ENCODE measurements around the gene TMEM35B.

TMEM35B gene

GRCh38 chr1:34984435-34984792 is 733 bp downstream of the TMEM35B start:
- H3K36me3 ChIP-seq (ENCODE audit: insufficient read depth, low read length): peaks cover 11% of the 10 kb centered on the region
- peak overlapping the region; percentile 100 for H2AFZ ChIP-seq (ENCODE audit: low read depth, low read length)
- H3K9ac ChIP-seq (ENCODE audit: low read depth, low read length): peak overlapping the region; percentile 80

GRCh38 chr1:34983700-34984355 is 1.3 kb downstream of the TMEM35B start:
- H3K4me2 ChIP-seq (ENCODE audit: insufficient read depth, low read length): peak overlapping the region; percentile 71
- H3K9ac ChIP-seq (ENCODE audit: low read depth, low read length): peak overlapping the region; percentile 80
- peak overlapping the region; percentile 56 to 94; a peak in 3 of 4 replicates for H3K4me3 ChIP-seq (ENCODE audit: low read depth in 1 of 2, low read length in 2 of 2)
- ATAC-seq (ENCODE audit: insufficient read depth, low read depth) (no peak), DNase-seq (no peak)
- no peaks in the 10 kb centered on the region for H3K27me3 ChIP-seq (ENCODE audit: insufficient read depth, low read length, poor library complexity)
- peaks cover 26% of the 10 kb centered on the region for H3K79me2 ChIP-seq (ENCODE audit: insufficient read depth, low read length)
- peaks cover 11% of the 10 kb centered on the region for H3K36me3 ChIP-seq (ENCODE audit: insufficient read depth, low read length)
- H3K27ac ChIP-seq (ENCODE audit: low read length): peak overlapping the region; percentile 90
- peak overlapping the region; percentile 100; the same call in 1 of the 2 replicates for H2AFZ ChIP-seq (ENCODE audit: low read depth, low read length)
- no peak for TF ChIP-seq EZH2 (IDR thresholded peaks at IDR 0.05; ENCODE audit: borderline replicate concordance, low read depth, low read length, severe bottlenecking)
- TF ChIP-seq CTCF (IDR thresholded peaks at IDR 0.05; ENCODE audit: borderline replicate concordance, extremely low read depth, low read length, poor library complexity, severe bottlenecking): no peak
- peaks cover 31% of the 10 kb centered on the region for H3K4me1 ChIP-seq (ENCODE audit: insufficient read depth, low read length)
- no peaks in the 10 kb centered on the region for H4K20me1 ChIP-seq (ENCODE audit: insufficient read depth, low read length)
- no peaks in the 10 kb centered on the region for H3K9me3 ChIP-seq (ENCODE audit: insufficient read depth, low read length, severe bottlenecking)

More at GRCh38 chr1:34984435-34984792, 733 bp downstream of the TMEM35B start:
- Histone ChIP-seq H3K79me2 (ENCODE audit: insufficient read depth, low read length) (peaks cover 26% of the 10 kb centered on the region), H3K27me3 (ENCODE audit: insufficient read depth, low read length, poor library complexity) (no peaks in the 10 kb centered on the region), H3K4me3 (ENCODE audit: low read depth in 1 of 2, low read length in 2 of 2) (peak overlapping the region; percentile 56 to 94), H3K9me3 (ENCODE audit: insufficient read depth, low read length, severe bottlenecking) (no peaks in the 10 kb centered on the region), H4K20me1 (ENCODE audit: insufficient read depth, low read length) (no peaks in the 10 kb centered on the region), H3K27ac (ENCODE audit: low read length) (peak overlapping the region; percentile 90), H3K4me1 (ENCODE audit: insufficient read depth, low read length) (peaks cover 31% of the 10 kb centered on the region), H3K4me2 (ENCODE audit: insufficient read depth, low read length) (peak overlapping the region; percentile 71)
- ATAC-seq (ENCODE audit: insufficient read depth, low read depth) (peak; percentile 15; the same call in 2 of the 3 replicates), DNase-seq (no peak)
- TF ChIP-seq CTCF (IDR thresholded peaks at IDR 0.05; ENCODE audit: borderline replicate concordance, extremely low read depth, low read length, poor library complexity, severe bottlenecking): no peak
- TF ChIP-seq EZH2 (IDR thresholded peaks at IDR 0.05; ENCODE audit: borderline replicate concordance, low read depth, low read length, severe bottlenecking): no peak

GRCh38 chr1:34982820-34983376 is 2.2 kb downstream of the TMEM35B start:
- Histone ChIP-seq H3K4me3 (ENCODE audit: low read depth in 1 of 2, low read length in 2 of 2) (no peak overlapping the region), H3K9ac (ENCODE audit: low read depth, low read length) (no peak overlapping the region), H4K20me1 (ENCODE audit: insufficient read depth, low read length) (no peaks in the 10 kb centered on the region), H2AFZ (ENCODE audit: low read depth, low read length) (no peak overlapping the region), H3K79me2 (ENCODE audit: insufficient read depth, low read length) (peaks cover 26% of the 10 kb centered on the region), H3K27ac (ENCODE audit: low read length) (no peak overlapping the region), H3K36me3 (ENCODE audit: insufficient read depth, low read length) (peaks cover 11% of the 10 kb centered on the region), H3K9me3 (ENCODE audit: insufficient read depth, low read length, severe bottlenecking) (no peaks in the 10 kb centered on the region), H3K4me2 (ENCODE audit: insufficient read depth, low read length) (peak overlapping the region; percentile 35; the same call in 1 of the 2 replicates), H3K4me1 (ENCODE audit: insufficient read depth, low read length) (peaks cover 31% of the 10 kb centered on the region), H3K27me3 (ENCODE audit: insufficient read depth, low read length, poor library complexity) (no peaks in the 10 kb centered on the region)
- DNase-seq (peak; percentile 26), ATAC-seq (ENCODE audit: insufficient read depth, low read depth) (0 out of 3 replicates have a peak, but pooled peaks have one; percentile 9)
- TF ChIP-seq CTCF (IDR thresholded peaks at IDR 0.05; ENCODE audit: borderline replicate concordance, extremely low read depth, low read length, poor library complexity, severe bottlenecking) (no peak), EZH2 (IDR thresholded peaks at IDR 0.05; ENCODE audit: borderline replicate concordance, low read depth, low read length, severe bottlenecking) (no peak)

Data from DND-41 (cell line).